ENCODE measurements around the gene SLC8A1. TPM values are rescaled to one million over a fixed set of nuclear protein-coding genes. Genes with fewer than 3 reads are reported as not detected.

Gene SLC8A1
- total and polyA plus RNA-seq, 8 donors, result 0.31 to 105 (median 14.0) TPM

- Histone ChIP-seq H3K9me3 (no peaks in the 10 kb centered on the region), H3K4me1 (peaks cover 0 to 6% (median 0%) of the 10 kb centered on the region in 4 donors), H3K36me3 (no peaks in the 10 kb centered on the region), H3K4me3 (no peak overlapping the region), H3K27ac (no peak overlapping the region), H3K27me3 (no peaks in the 10 kb centered on the region)
- no peak for DNase-seq
- no peak for TF ChIP-seq POLR2A (IDR thresholded peaks at IDR 0.05)
- TF ChIP-seq EP300 (IDR thresholded peaks at IDR 0.05), result no peak
- TF ChIP-seq POLR2AphosphoS5 (IDR thresholded peaks at IDR 0.05), result no peak
- TF ChIP-seq, protein P1, sequence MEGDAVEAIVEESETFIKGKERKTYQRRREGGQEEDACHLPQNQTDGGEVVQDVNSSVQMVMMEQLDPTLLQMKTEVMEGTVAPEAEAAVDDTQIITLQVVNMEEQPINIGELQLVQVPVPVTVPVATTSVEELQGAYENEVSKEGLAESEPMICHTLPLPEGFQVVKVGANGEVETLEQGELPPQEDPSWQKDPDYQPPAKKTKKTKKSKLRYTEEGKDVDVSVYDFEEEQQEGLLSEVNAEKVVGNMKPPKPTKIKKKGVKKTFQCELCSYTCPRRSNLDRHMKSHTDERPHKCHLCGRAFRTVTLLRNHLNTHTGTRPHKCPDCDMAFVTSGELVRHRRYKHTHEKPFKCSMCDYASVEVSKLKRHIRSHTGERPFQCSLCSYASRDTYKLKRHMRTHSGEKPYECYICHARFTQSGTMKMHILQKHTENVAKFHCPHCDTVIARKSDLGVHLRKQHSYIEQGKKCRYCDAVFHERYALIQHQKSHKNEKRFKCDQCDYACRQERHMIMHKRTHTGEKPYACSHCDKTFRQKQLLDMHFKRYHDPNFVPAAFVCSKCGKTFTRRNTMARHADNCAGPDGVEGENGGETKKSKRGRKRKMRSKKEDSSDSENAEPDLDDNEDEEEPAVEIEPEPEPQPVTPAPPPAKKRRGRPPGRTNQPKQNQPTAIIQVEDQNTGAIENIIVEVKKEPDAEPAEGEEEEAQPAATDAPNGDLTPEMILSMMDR (IDR thresholded peaks at IDR 0.05), result no peak
- intact Hi-C loops (cut with DNase I; ENCODE audit: low total_unique reads), result no loop called here
- WGBS, 5 donors, result 76 to 80% (median 78%) methylated on average over 5 of the region's 5 CpGs
Measured at GRCh38 chr2:40190457-40190856, 261.4 kb downstream of the SLC8A1 start.

DNA sequence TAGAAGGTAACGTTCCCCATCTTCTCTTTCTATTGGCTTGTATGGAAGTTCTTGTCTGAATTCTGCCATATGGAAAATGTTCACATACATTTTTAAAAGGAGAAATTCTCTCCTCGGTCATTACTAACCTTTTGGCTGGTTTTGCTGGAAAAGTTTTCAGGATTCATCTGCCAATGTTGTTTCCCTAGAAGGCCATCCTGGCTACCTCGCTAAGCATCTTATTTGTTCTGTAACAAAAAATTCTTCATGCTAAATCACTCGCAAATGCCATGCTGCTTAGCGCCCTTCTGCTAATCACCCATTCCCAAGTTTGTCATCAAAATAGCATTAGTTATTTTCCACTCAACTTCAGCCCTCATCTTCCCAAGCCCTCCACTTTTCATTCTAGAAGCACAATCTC lies 262.0 kb downstream of the SLC8A1 start:
- peaks cover 0 to 6% (median 0%) of the 10 kb centered on the region in 4 donors for H3K4me1 ChIP-seq
- H3K27me3 ChIP-seq, result no peaks in the 10 kb centered on the region
- TF ChIP-seq POLR2AphosphoS5 (IDR thresholded peaks at IDR 0.05) (no peak), POLR2A (IDR thresholded peaks at IDR 0.05) (no peak), EP300 (IDR thresholded peaks at IDR 0.05) (no peak)
- TF ChIP-seq, protein P1 (IDR thresholded peaks at IDR 0.05), result no peak
- no peaks in the 10 kb centered on the region for H3K9me3 ChIP-seq
- H3K27ac ChIP-seq, result no peak overlapping the region
- DNase-seq, result peak in 1 of 2 donors; percentile 20
- intact Hi-C loops (cut with DNase I; ENCODE audit: low total_unique reads), result no loop called here
- H3K4me3 ChIP-seq, result no peak overlapping the region
- 81 to 85% (median 85%) methylated on average over 5 of the region's 5 CpGs for WGBS, 5 donors
- no peaks in the 10 kb centered on the region for H3K36me3 ChIP-seq

- intact Hi-C loops (cut with DNase I; ENCODE audit: low total_unique reads), result no loop called here
- Histone ChIP-seq H3K36me3 (no peaks in the 10 kb centered on the region), H3K4me1 (no peaks in the 10 kb centered on the region), H3K27me3 (no peaks in the 10 kb centered on the region), H3K4me3 (no peak overlapping the region), H3K27ac (no peak overlapping the region), H3K9me3 (no peaks in the 10 kb centered on the region)
- no peak for DNase-seq
- TF ChIP-seq POLR2A (IDR thresholded peaks at IDR 0.05), result no peak
- no peak for TF ChIP-seq POLR2AphosphoS5 (IDR thresholded peaks at IDR 0.05)
- no peak for TF ChIP-seq EP300 (IDR thresholded peaks at IDR 0.05)
- TF ChIP-seq, protein P1 (IDR thresholded peaks at IDR 0.05), result no peak
- WGBS, 5 donors, result 75 to 86% (median 84%) methylated on average over 5 of the region's 5 CpGs
Measured at GRCh38 chr2:40187054-40187453, 264.8 kb downstream of the SLC8A1 start.

GRCh38 chr2:40184551-40184950 lies 267.3 kb downstream of the SLC8A1 start:
- no peak overlapping the region for H3K4me3 ChIP-seq
- no peaks in the 10 kb centered on the region for H3K27me3 ChIP-seq
- 75 to 87% (median 78%) methylated on average over 5 of the region's 5 CpGs for WGBS, 5 donors
- DNase-seq, result no peak
- no peak overlapping the region for H3K27ac ChIP-seq
- TF ChIP-seq EP300 (IDR thresholded peaks at IDR 0.05), result no peak
- no peak for TF ChIP-seq POLR2AphosphoS5 (IDR thresholded peaks at IDR 0.05)
- TF ChIP-seq, protein P1 (IDR thresholded peaks at IDR 0.05), result no peak
- TF ChIP-seq POLR2A (IDR thresholded peaks at IDR 0.05), result no peak
- no peaks in the 10 kb centered on the region for H3K36me3 ChIP-seq
- H3K9me3 ChIP-seq, result no peaks in the 10 kb centered on the region
- no peaks in the 10 kb centered on the region for H3K4me1 ChIP-seq
- intact Hi-C loops (cut with DNase I; ENCODE audit: low total_unique reads), result no loop called here
